Measurements from ENCODE around the gene TANC1. TPM values are rescaled to one million over a fixed set of nuclear protein-coding genes. Genes with fewer than 3 reads are reported as not detected.

Gene TANC1
- total RNA-seq, 1 experiment from 2014 or later: 21.1 TPM

GRCh38 chr2:158936978-158937377, 31.5 kb upstream of the TANC1 start:
- H3K36me3 Mint-ChIP-seq (ENCODE audit: insufficient read depth, unreplicated experiment): no peaks in the 10 kb centered on the region
- no peaks in the 10 kb centered on the region for H3K27me3 Mint-ChIP-seq (ENCODE audit: insufficient read depth, unreplicated experiment)

GRCh38 chr2:158940356-158940755, 28.1 kb upstream of the TANC1 start:
- intact Hi-C loops (cut with micrococcal nuclease; ENCODE audit: unreplicated experiment): no loop called here
- no TSS peak for BruUV-seq (replicated peaks)
- H3K27me3 Mint-ChIP-seq (ENCODE audit: insufficient read depth, unreplicated experiment): no peaks in the 10 kb centered on the region

More at GRCh38 chr2:158936978-158937377, 31.5 kb upstream of the TANC1 start:
- Histone ChIP-seq H3K27me3 (replicated peaks; ENCODE audit: control insufficient read depth, insufficient read depth, low read length) (no peaks in the 10 kb centered on the region), H3K4me3 (ENCODE audit: low read depth, low read length) (no peak overlapping the region), H3K36me3 (ENCODE audit: control insufficient read depth, insufficient read depth, low read length) (no peaks in the 10 kb centered on the region), H3K9me3 (no peaks in the 10 kb centered on the region), H3K4me1 (no peaks in the 10 kb centered on the region)
- ChIA-PET POLR2A (interaction anchor here (0.6 kb wide), 1 partner anchor 94 kb away, joined by 4 read pairs; no protein-coding TSS in a partner anchor), CTCF (no interaction called here)
- no peaks in the 10 kb centered on the region for H3K4me1 Mint-ChIP-seq (ENCODE audit: low read depth, unreplicated experiment)
- H3K4me3 Mint-ChIP-seq (ENCODE audit: unreplicated experiment): no peak overlapping the region
- H3K27ac Mint-ChIP-seq (ENCODE audit: unreplicated experiment): no peak overlapping the region
- DNase-seq: no peak
- H3K9me3 Mint-ChIP-seq (ENCODE audit: unreplicated experiment): no peaks in the 10 kb centered on the region
- intact Hi-C loops (cut with micrococcal nuclease; ENCODE audit: unreplicated experiment): no loop called here
- TF ChIP-seq CTCF (IDR thresholded peaks at IDR 0.05; ENCODE audit: insufficient read depth in 1 of 2, low read depth in 1 of 2, low read length in 1 of 2, severe bottlenecking in 1 of 2, unreplicated experiment in 1 of 2): no peak
- BruUV-seq (replicated peaks): no TSS peak

GRCh38 chr2:158943973-158944372, 24.5 kb upstream of the TANC1 start:
- ChIA-PET POLR2A (no interaction called here), CTCF (no interaction called here)
- H3K4me3 ChIP-seq (ENCODE audit: low read depth, low read length): no peak overlapping the region
- no peak for TF ChIP-seq CTCF (IDR thresholded peaks at IDR 0.05; ENCODE audit: insufficient read depth in 1 of 2, low read depth in 1 of 2, low read length in 1 of 2, severe bottlenecking in 1 of 2, unreplicated experiment in 1 of 2)
- H3K36me3 ChIP-seq (ENCODE audit: control insufficient read depth, insufficient read depth, low read length): no peaks in the 10 kb centered on the region
- DNase-seq: no peak
- no TSS peak for BruUV-seq (replicated peaks)
- Mint-ChIP-seq H3K4me1 (ENCODE audit: low read depth, unreplicated experiment) (peaks cover 10% of the 10 kb centered on the region), H3K36me3 (ENCODE audit: insufficient read depth, unreplicated experiment) (no peaks in the 10 kb centered on the region), H3K9me3 (ENCODE audit: unreplicated experiment) (no peaks in the 10 kb centered on the region), H3K27me3 (ENCODE audit: insufficient read depth, unreplicated experiment) (no peaks in the 10 kb centered on the region), H3K27ac (ENCODE audit: unreplicated experiment) (no peak overlapping the region), H3K4me3 (ENCODE audit: unreplicated experiment) (no peak overlapping the region)
- intact Hi-C loops (cut with micrococcal nuclease; ENCODE audit: unreplicated experiment): no loop called here
- peaks cover 11% of the 10 kb centered on the region for H3K4me1 ChIP-seq
- no peaks in the 10 kb centered on the region for H3K9me3 ChIP-seq
- no peaks in the 10 kb centered on the region for H3K27me3 ChIP-seq (replicated peaks; ENCODE audit: control insufficient read depth, insufficient read depth, low read length)

More at GRCh38 chr2:158940356-158940755, 28.1 kb upstream of the TANC1 start:
- no peak overlapping the region for H3K27ac Mint-ChIP-seq (ENCODE audit: unreplicated experiment)
- H3K4me1 ChIP-seq: no peaks in the 10 kb centered on the region
- no peaks in the 10 kb centered on the region for H3K9me3 ChIP-seq
- no peaks in the 10 kb centered on the region for H3K9me3 Mint-ChIP-seq (ENCODE audit: unreplicated experiment)
- H3K36me3 ChIP-seq (ENCODE audit: control insufficient read depth, insufficient read depth, low read length): no peaks in the 10 kb centered on the region
- no peaks in the 10 kb centered on the region for H3K27me3 ChIP-seq (replicated peaks; ENCODE audit: control insufficient read depth, insufficient read depth, low read length)
- CTCF ChIA-PET: interaction anchor here (1.3 kb wide), 1 partner anchor 27 kb away, joined by 5 read pairs; no protein-coding TSS in a partner anchor
- no peaks in the 10 kb centered on the region for H3K4me1 Mint-ChIP-seq (ENCODE audit: low read depth, unreplicated experiment)
- H3K4me3 ChIP-seq (ENCODE audit: low read depth, low read length): no peak overlapping the region
- POLR2A ChIA-PET: no interaction called here
- no peak for DNase-seq
- H3K4me3 Mint-ChIP-seq (ENCODE audit: unreplicated experiment): no peak overlapping the region
- TF ChIP-seq CTCF (IDR thresholded peaks at IDR 0.05; ENCODE audit: insufficient read depth in 1 of 2, low read depth in 1 of 2, low read length in 1 of 2, severe bottlenecking in 1 of 2, unreplicated experiment in 1 of 2): no peak
- no peaks in the 10 kb centered on the region for H3K36me3 Mint-ChIP-seq (ENCODE audit: insufficient read depth, unreplicated experiment)

Data from Caco-2 (cell line).